Measurements from ENCODE around the gene ROM1.

- TF ChIP-seq POLR2AphosphoS5 (IDR thresholded peaks at IDR 0.05; ENCODE audit: borderline replicate concordance, low read depth, low read length) (no peak), EZH2 (IDR thresholded peaks at IDR 0.05) (no peak), FOXP2 (optimal IDR thresholded peaks at IDR 0.05; ENCODE audit: control extremely low read depth, extremely low read length, insufficient read depth) (no peak)
Observed at GRCh38 chr11:62574363-62575071, 38.5 kb upstream of the ROM1 start.
